DOHH2 (cell line): ENCODE measurements around the gene PRG3.

ENCODE experiments used
- CTCF ChIP-seq: fragments of 200-600 bp; sonication (generic); IDR thresholded peaks from one replicate; pipeline ENCODE4 v1.5.1; 2014; ENCODE audit warnings: antibody characterized with exemption, mild to moderate bottlenecking, low read depth, low read length; ENCODE audit not compliant: poor library complexity, severe bottlenecking
- EZH2phosphoT487 ChIP-seq: fragments of 200-600 bp; sonication (generic); IDR thresholded peaks from 2 replicates; pipeline ENCODE4 v1.6.1; 2017; ENCODE audit warnings: borderline replicate concordance, mild to moderate bottlenecking, antibody characterized with exemption, low read length, moderate library complexity, mixed read lengths

DNA sequence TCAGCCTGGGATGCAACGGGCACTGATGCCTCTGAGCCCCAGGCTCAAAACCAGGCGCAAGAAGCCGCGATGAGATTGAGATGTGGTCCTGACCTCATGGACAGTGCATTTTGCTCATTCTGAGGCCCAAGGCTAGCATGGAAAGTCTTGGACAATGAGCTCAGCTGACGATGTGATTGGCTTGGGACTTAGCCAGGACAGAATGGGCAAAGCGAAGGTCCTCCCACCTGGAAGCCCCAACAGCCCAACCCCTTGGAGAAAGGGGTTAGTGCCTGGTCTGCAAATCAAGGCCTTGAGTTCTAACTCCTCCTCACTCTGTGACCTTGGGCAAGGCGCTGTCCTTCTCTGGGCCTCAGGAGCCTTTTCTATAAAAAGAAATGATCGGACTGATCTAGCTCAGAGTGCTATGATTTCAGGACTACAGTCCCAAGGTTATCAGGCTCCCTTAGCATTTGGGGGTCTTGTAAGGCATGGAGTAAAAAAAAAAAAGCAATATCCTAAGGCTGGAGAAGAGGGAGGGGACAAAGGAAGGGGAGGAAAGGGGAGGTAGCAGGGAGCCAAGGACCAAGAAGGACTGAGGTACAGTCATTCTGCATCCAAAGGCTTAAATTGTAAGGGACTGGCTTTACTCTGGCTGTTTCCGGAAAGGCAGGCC lies 43.3 kb upstream of the PRG3 start:
- TF ChIP-seq CTCF (no peak), EZH2phosphoT487 (no peak)
